ENCODE data around the gene DPP6. TPM values are rescaled to one million over a fixed set of nuclear protein-coding genes. Genes with fewer than 3 reads are reported as not detected.

The DPP6 gene
- total RNA-seq, 1 donor from 2014 or later = 0.05 TPM

GRCh38 chr7:154699417-154699816 is 647.2 kb downstream of the DPP6 start:
- DNase-seq (ENCODE audit: low read depth) = peak; percentile 11

DNA sequence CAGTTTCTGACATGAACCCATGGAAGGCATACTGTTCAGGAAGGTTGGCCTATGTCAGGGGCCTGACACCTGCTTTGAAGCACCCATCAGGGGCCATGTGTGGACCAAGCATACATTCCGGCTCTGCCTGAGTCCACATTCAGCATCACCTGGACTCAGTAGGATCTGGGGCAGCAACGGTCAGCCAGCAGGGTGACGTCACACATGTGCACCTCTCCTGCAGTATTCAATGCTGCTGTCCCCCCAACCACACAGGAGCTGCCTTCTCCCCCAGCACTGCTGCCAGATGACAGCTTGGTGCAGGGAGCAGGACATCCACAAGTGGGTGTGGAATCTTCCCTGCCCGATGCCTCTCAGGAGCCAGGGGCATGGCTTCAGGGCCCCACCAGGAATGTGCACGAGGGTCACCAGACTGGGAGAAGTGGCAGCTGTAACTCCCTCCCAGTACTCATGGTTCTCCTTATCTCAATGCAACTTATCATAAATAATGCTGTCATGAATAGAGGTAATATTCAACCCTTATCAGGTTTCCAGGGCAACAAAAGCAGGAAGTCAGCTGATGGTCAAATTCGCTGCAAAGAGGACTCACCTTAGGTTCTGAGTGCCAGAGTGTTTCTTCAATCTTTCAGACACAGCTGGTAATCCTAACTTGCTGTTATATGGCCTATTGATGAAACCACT is 657.8 kb downstream of the DPP6 start:
- DNase-seq (ENCODE audit: low read depth) = no peak

DNA sequence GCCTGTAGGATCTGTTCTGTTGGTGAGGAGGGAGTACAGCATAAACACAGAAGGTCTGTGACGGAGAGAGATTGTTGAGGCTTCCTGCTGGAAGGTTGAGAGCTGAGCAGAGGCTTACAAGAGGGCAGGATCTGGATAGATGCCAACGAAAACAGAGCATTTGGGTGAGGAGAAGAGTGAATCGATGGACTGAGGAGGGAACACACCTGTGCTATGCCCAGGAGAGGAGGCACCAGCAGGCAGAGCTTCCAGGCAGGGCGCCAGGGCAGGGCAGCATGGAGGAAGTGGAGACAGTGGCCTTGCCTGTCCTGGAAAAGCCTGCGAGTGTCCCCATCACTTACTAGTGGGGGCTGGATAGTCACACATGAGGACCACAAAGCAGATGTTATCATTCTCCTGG is 667.8 kb downstream of the DPP6 start:
- no peak for DNase-seq (ENCODE audit: low read depth)

DNA sequence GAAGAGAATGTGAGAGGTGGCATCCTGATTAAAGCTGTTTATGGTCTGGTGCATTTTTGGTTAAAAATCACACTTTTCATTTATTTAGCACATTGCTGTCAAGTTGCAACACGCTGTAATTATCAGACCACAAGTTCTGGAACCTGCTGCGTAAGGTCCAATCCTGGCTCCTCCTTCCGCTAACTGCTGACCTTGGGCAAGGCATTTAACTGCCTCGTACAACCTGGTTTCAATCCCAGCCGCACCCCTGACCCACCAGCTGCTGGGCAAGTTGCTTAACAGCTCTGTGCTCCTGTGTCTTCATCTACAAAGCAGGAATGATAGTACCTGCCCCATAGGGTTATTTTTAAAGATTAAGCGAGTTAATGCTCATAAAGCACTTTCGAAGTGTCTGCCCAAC is 668.9 kb downstream of the DPP6 start:
- DNase-seq (ENCODE audit: low read depth) = no peak

- no peak for DNase-seq (ENCODE audit: low read depth)
Measured at GRCh38 chr7:154726368-154726767, 674.2 kb downstream of the DPP6 start.

DNA sequence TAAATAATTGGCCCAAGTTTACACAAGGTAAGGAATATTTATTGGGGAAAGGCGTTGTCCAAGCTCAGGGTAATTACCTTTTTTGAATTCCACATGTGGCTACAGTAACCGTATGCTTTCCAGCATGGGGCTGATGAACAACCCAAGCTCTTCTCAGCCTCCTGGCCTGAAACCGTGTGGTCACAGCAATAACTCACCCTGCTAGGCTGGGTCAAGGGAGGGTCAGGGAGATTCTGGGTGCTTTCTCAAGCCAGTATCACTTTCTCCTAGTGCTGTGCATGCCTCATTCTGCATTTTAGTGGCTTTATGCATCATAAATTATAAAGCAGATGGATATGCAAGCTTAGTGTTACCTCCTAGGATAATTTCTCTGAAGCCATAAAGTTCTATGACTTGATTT is 676.9 kb downstream of the DPP6 start:
- DNase-seq (ENCODE audit: low read depth) = no peak

DNA sequence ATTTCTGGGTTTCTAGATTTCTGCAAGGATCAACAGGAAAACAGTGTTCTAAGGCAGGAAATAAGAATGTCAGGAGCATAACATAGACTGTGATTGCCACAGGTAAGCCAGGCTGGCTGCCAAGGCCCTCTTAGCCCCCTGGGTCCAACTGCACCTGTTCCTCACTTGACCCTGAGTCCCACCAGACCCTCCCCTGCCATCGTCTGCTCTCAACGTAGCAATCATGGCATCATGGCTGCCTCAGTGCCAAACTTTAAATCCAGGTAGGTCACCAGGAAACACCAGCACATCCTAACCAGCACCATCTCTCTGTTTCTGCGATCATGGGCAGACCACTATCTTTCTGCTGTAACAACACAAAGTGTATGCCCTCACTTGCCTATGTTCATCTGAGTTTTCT is 683.6 kb downstream of the DPP6 start:
- DNase-seq (ENCODE audit: low read depth) = no peak

GRCh38 chr7:154736389-154736788 is 684.2 kb downstream of the DPP6 start:
- no peak for DNase-seq (ENCODE audit: low read depth)

DNA sequence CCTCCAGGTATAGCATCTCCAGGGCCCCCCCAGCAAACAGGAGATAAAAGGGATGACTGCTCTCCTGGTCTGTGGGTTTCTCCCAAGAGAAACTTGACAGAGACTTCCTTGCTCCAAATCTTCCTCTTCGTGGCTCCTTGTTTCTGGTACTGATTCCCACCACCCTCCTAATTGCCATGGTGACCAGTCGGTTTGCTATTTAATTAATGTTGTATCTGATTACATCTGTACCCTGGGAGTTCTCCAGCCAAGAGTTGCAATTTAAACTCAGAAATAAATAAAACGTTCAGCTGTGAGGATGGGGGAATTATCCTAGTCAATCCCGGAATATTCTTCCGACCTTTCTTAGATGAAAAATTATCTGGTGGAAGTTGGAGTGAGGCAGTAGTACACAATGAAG is 686.0 kb downstream of the DPP6 start:
- DNase-seq (ENCODE audit: low read depth) = no peak

GRCh38 chr7:154741131-154741530 is 688.9 kb downstream of the DPP6 start:
- DNase-seq (ENCODE audit: low read depth) = no peak

GRCh38 chr7:154743206-154743605 is 691.0 kb downstream of the DPP6 start:
- no peak for DNase-seq (ENCODE audit: low read depth)

DNA sequence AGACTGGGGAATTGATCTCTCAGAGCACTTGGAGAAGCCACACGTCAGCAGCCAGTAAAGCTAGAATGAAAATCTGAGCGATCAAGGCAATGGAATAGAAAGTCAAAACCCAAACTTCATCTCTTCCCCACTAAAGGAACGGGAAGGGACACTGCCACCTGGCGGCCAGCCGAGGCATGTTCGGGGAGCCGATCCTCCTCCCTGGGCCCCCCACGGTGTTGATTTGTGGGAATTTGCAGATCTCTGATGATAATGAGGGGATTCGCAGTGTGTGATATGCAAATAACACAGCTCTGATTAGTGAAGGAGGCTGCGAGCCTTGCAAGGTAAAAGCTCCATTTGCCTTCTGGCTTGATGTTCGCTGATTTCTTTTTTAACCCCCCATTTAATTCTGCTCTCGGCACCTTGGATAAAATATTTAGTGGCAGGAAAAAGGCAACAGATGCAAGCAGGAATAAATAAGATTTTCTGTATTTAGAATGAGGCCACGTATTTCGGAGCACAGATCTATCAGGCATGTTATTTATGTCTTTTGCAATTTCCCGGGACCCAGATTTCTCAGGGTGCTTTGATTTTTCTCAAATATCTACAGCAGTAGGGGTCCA is 692.2 kb downstream of the DPP6 start:
- no peak for DNase-seq (ENCODE audit: low read depth)

DNA sequence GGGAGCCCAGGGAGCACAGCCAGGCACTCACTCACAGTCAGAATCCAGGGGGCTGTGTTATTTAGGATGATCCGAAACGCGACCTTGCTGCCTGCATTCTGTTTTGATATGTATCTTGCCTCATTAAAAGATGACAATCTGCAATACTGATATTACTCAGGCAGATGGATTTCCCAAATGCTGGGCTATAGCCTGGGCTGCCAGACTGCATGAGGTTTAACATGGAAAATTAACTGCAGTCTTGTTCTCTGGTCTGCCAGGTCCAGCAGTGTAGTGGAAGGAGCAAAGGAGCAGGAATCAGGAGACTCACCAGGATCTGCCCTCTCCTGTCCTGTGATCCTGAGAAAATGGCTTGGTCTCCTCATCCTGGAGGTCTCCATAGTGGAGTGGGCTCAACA is 692.7 kb downstream of the DPP6 start:
- DNase-seq (ENCODE audit: low read depth) = no peak

DNA sequence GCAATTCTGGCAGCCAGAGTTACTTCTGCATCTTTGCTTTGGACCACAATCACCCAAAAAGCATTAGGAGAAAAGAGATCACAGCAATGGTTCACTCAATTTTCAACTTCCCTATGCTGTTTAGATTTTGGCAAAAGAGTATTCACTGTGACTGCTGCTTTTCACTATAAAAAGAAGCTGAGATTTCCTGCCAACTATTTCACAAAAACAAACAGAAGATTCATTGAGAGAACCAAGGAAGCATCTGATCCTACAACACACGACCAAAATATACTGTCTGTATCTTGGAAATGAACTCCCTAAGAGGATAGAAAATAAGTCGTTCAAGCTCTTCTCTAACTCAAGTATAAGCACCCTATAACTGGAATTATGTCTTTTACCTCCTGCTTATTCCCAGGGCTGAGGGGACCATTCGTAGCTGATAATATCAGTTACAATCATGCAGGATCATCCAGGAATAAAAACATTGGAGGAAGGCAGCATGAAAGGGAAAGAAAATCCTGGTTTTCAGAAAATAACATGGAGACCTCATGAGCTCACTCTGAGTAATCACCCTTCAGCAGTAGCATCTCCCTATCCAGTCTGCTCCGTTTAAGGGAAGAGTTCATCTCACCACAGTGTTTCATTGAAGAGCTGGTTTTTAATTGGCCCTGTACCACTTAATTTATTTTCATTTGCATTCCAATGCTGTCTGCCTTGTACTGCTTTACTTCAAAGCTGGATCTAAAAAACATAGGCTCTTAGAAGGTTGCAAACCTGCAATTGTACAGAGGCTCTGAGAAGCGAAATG is 694.6 kb downstream of the DPP6 start:
- DNase-seq (ENCODE audit: low read depth) = no peak

DNA sequence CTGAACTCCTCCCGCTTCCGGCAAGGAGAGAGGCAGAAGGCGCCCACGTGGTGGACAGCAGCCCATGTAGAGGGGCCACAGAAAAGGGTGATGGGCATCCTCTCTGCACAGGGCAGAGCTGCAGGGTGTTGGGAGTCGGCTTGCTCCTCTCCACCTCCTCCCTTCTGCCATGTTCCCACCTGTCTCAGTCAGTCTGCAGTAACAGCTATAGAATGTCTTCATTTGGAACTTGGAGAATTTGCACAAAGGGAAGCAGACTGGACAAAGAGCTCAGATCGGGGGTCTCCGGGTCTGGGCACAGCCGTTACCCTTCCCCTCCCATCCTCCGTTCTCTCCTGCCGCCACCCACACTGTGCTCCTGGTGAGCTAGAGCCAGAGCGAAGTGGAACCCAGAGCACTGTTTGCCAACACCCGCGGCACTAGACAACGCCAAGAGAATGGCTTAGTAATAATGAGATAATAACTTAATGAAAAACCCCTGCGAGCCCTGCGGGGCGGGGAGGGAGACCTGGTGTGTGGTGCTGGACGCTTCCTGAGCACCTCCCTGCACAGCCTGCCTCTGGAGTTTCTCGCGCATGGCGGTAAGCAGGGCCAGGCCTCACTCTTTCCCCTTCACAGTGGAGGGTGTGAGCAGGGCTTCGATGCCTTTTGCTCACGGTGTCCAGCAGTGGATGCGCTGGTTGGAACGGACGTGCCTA is 696.0 kb downstream of the DPP6 start:
- no peak for DNase-seq (ENCODE audit: low read depth)

GRCh38 chr7:154750353-154750801 is 698.2 kb downstream of the DPP6 start:
- no peak for DNase-seq (ENCODE audit: low read depth)

DNA sequence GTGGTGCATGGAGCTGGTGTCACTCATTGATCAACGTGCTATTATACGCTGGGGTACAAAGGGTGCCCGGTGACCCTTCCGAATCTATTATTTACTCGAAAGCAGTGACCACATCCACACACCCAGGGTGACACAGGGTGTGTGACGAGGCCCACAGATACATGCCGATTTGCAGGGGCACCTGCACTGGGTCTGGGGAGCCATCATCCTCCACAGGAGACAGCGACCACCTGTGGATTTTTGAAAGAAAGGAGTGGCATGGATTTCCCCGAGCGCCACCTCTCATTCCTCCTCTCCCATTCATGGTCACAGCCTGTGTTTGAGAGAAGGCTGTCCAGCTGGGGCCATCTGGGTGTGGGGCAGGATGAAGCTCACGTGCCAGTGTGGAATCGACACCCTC is 701.0 kb downstream of the DPP6 start:
- DNase-seq (ENCODE audit: low read depth) = no peak

DNA sequence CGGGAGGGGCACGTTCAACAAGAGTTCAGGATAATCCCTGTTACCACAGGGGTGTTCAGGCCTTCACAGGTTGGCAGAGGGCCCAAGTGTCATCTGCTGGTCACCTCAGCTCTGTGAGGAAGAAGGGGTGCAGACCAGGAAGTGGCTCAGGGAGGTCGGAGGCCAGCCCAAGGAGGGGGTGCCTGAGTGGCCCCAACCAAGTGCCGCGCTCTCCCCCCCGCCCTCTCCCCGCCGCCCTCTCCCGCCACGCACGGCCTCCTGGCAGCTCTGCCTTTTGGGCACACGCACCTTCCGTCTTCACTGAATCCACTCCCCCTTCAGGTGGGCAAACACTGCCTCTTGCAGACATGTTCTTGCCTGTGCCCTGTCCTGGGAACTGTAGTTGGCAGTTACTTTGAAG is 705.6 kb downstream of the DPP6 start:
- no peak for DNase-seq (ENCODE audit: low read depth)

DNA sequence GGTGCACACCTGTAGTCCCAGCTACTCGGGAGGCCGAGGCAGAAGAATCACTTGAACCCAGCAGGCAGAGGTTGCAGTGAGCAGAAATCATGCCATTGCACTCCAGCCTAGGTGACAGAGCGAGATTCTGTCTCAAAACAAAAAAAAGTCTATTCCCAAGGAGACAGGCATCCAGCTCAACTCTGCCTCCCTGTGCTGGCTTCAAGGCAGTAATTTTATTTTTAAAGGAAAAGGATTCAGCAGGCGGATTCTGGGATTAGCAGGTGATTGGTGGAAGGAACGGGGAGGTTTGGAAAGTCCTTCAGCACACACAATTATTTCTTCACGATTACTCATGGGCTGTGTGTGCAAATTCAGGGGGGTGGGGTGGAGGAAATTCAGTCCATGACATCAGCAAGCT is 707.8 kb downstream of the DPP6 start:
- DNase-seq (ENCODE audit: low read depth) = no peak

- DNase-seq (ENCODE audit: low read depth) = no peak
Measured at GRCh38 chr7:154765118-154765517, 712.9 kb downstream of the DPP6 start.

DNA sequence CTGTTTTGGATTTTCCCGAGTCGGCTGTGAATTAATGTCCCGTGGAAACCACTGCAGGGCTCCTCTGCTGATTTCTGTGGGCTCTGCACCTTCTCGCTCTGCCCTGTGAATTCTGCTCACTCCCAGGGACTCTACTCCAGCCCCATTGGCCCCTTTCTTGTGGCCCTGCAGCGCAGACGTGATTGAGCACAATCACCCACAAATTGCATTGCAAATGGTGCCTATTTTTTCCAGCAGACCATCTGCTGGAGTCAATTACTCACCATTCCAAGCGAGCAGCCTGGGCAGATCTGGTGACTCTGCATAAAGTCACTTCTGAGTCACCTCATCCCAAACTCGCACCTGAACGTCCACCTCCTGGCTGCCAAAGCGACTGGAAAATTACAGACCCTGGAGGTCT is 714.9 kb downstream of the DPP6 start:
- DNase-seq (ENCODE audit: low read depth) = peak; percentile 86

DNA sequence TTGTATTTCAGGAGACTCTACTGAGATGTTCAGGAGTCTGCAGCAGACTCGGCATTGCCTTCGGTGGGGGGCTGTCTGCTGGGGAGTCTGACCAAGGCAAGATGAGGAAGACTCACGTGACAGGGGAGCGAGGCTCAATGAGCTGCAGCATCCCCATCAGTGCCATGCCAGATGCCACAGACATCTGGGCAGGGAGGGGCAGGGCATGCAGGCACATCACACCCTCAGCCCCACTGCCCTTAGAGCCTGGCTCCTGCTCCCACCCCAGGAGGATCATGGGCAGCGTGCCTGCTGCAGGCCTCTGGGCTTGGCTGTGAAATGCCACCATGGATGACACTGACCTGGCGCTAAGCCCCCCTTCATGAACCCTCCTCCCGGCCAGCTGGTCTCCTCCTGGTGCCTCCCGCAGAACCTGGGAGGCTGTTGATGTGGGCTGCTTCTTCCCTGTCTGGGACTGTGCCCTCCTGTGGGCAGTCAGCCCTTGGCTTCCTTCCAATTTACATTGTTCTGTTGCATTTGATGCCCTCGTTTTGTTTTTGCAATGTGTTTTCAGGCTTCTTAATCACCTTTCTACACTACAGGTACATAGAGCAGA is 715.7 kb downstream of the DPP6 start:
- peak; percentile 9 for DNase-seq (ENCODE audit: low read depth)

Measured in renal cortical epithelial cell (primary cell).